HFF-Myc (cell line): ENCODE data around the gene TTLL12.

Source experiments
- DNase-seq: peaks from one replicate; pipeline ENCODE4 v3.0.0-alpha.2; 2011; ENCODE audit warnings: low read depth; ENCODE audit errors: extremely low read depth
- H3K4me3 ChIP-seq: replicated peaks from 2 replicates; pipeline ENCODE4 v1.5.1; 2011; ENCODE audit warnings: low read depth, mild to moderate bottlenecking, control low read depth, low read length
- CTCF ChIP-seq: IDR thresholded peaks from 2 replicates; pipeline ENCODE4 v1.5.1; 2012; ENCODE audit warnings: mild to moderate bottlenecking, low read depth, low read length, control low read depth; ENCODE audit errors: missing control alignments

TTLL12 gene

GRCh38 chr22:43200555-43200954 is 13.6 kb upstream of the TTLL12 start:
- TF ChIP-seq CTCF, result no peak
- H3K4me3 ChIP-seq, result no peak overlapping the region
- no peak for DNase-seq

GRCh38 chr22:43200031-43200430 is 13.1 kb upstream of the TTLL12 start:
- DNase-seq, result no peak
- no peak overlapping the region for H3K4me3 ChIP-seq
- no peak for TF ChIP-seq CTCF

- no peak for TF ChIP-seq CTCF
- H3K4me3 ChIP-seq, result no peak overlapping the region
- DNase-seq, result no peak
Observed at GRCh38 chr22:43199541-43199940, 12.6 kb upstream of the TTLL12 start.

- no peak for DNase-seq
- no peak overlapping the region for H3K4me3 ChIP-seq
- TF ChIP-seq CTCF, result no peak
Observed at GRCh38 chr22:43198936-43199335, 12.0 kb upstream of the TTLL12 start.

- no peak overlapping the region for H3K4me3 ChIP-seq
- no peak for TF ChIP-seq CTCF
- no peak for DNase-seq
Observed at GRCh38 chr22:43198126-43198525, 11.2 kb upstream of the TTLL12 start.

- no peak overlapping the region for H3K4me3 ChIP-seq
- TF ChIP-seq CTCF, result no peak
- DNase-seq, result no peak
Observed at GRCh38 chr22:43197271-43197941, 10.5 kb upstream of the TTLL12 start.

GRCh38 chr22:43191831-43192230 is 4.9 kb upstream of the TTLL12 start:
- no peak for DNase-seq
- TF ChIP-seq CTCF, result no peak

More at GRCh38 chr22:43191831-43192230, 4.9 kb upstream of the TTLL12 start:
- no peak overlapping the region for H3K4me3 ChIP-seq
